NCI-H2171 (cell line): ENCODE measurements around the gene MGAT3.
"Not testable (repeated sequence)": the region's sequence is repeated elsewhere in the genome, so short reads cannot be mapped to it uniquely, and the experiment has no call there.

Source experiments
- DNase-seq: peaks from one replicate; lab custom pipeline; 2025; lab: John Stamatoyannopoulos, UW

Gene MGAT3

GRCh38 chr22:39456522-39457197, at the start of gene MGAT3:
MGAT3 (plus strand) TSS chr22:39457012; CDS start chr22:39487348, 30,336 bp downstream.
- DNase-seq, result no peak

- no peak for DNase-seq
Observed at GRCh38 chr22:39408173-39408572, 48.6 kb upstream of the MGAT3 start.

GRCh38 chr22:39408807-39409206, 48.0 kb upstream of the MGAT3 start:
- no peak for DNase-seq

- DNase-seq, result no peak
Observed at GRCh38 chr22:39409516-39410029, 47.2 kb upstream of the MGAT3 start.

GRCh38 chr22:39410264-39410663, 46.5 kb upstream of the MGAT3 start:
- DNase-seq, result no peak

- not testable (repeated sequence) for DNase-seq
Observed at GRCh38 chr22:39411828-39412365, 44.9 kb upstream of the MGAT3 start.

GRCh38 chr22:39413204-39413603, 43.6 kb upstream of the MGAT3 start:
- not testable (repeated sequence) for DNase-seq

- DNase-seq, result no peak
Observed at GRCh38 chr22:39414377-39414776, 42.4 kb upstream of the MGAT3 start.

GRCh38 chr22:39414886-39415285, 41.9 kb upstream of the MGAT3 start:
- no peak for DNase-seq

- DNase-seq, result no peak
Observed at GRCh38 chr22:39415506-39415905, 41.3 kb upstream of the MGAT3 start.

- DNase-seq, result no peak
Observed at GRCh38 chr22:39416319-39416718, 40.5 kb upstream of the MGAT3 start.

- DNase-seq, result no peak
Observed at GRCh38 chr22:39417641-39418040, 39.2 kb upstream of the MGAT3 start.

- DNase-seq, result no peak
Observed at GRCh38 chr22:39418696-39419095, 38.1 kb upstream of the MGAT3 start.

GRCh38 chr22:39419096-39419495, 37.7 kb upstream of the MGAT3 start:
- DNase-seq, result no peak

GRCh38 chr22:39419911-39420310, 36.9 kb upstream of the MGAT3 start:
- DNase-seq, result no peak

- DNase-seq, result no peak
Observed at GRCh38 chr22:39421691-39422090, 35.1 kb upstream of the MGAT3 start.

- no peak for DNase-seq
Observed at GRCh38 chr22:39422101-39422500, 34.7 kb upstream of the MGAT3 start.

GRCh38 chr22:39422721-39423120, 34.1 kb upstream of the MGAT3 start:
- no peak for DNase-seq

- DNase-seq, result no peak
Observed at GRCh38 chr22:39423976-39424375, 32.8 kb upstream of the MGAT3 start.

- DNase-seq, result no peak
Observed at GRCh38 chr22:39426380-39427043, 30.3 kb upstream of the MGAT3 start.

- no peak for DNase-seq
Observed at GRCh38 chr22:39427751-39428596, 28.8 kb upstream of the MGAT3 start.

GRCh38 chr22:39428597-39429071, 28.2 kb upstream of the MGAT3 start:
- no peak for DNase-seq
